OCI-LY3 (cell line): ENCODE measurements around the gene ZNF280B.

ENCODE experiments used
- EZH2phosphoT487 ChIP-seq: fragments of 200-600 bp; shearing (Covaris generic); IDR thresholded peaks from 2 replicates; pipeline ENCODE4 v1.6.1; 2018; ENCODE audit warnings: antibody characterized with exemption, mixed run types, low read depth
- TF ChIP-seq, protein P1 (sequence below): fragments of 200-600, 300-600 bp; sonication (generic); IDR thresholded peaks from 2 replicates; pipeline ENCODE4 v1.5.1; 2014; ENCODE audit warnings: antibody characterized with exemption, low read length, low read depth

- TF ChIP-seq, protein P1, sequence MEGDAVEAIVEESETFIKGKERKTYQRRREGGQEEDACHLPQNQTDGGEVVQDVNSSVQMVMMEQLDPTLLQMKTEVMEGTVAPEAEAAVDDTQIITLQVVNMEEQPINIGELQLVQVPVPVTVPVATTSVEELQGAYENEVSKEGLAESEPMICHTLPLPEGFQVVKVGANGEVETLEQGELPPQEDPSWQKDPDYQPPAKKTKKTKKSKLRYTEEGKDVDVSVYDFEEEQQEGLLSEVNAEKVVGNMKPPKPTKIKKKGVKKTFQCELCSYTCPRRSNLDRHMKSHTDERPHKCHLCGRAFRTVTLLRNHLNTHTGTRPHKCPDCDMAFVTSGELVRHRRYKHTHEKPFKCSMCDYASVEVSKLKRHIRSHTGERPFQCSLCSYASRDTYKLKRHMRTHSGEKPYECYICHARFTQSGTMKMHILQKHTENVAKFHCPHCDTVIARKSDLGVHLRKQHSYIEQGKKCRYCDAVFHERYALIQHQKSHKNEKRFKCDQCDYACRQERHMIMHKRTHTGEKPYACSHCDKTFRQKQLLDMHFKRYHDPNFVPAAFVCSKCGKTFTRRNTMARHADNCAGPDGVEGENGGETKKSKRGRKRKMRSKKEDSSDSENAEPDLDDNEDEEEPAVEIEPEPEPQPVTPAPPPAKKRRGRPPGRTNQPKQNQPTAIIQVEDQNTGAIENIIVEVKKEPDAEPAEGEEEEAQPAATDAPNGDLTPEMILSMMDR = no peak
- no peak for TF ChIP-seq EZH2phosphoT487
Observed at GRCh38 chr22:22512951-22513350, 4.4 kb upstream of the ZNF280B start.
